ENCODE measurements around the gene AATF.
"Not testable (repeated sequence)": the region's sequence is repeated elsewhere in the genome, so short reads cannot be mapped to it uniquely, and the experiment has no call there.

Gene AATF

GRCh38 chr17:37066322-37067255, 117.8 kb downstream of the AATF start:
- no peak for FAIRE-seq
- DNase-seq (ENCODE audit: extremely low spot score, insufficient read length, low read depth) = no peak

GRCh38 chr17:37067555-37068111, 118.9 kb downstream of the AATF start:
- no peak for DNase-seq (ENCODE audit: extremely low spot score, insufficient read length, low read depth)
- FAIRE-seq = no peak

GRCh38 chr17:37068266-37068665, 119.5 kb downstream of the AATF start:
- DNase-seq (ENCODE audit: extremely low spot score, insufficient read length, low read depth) (no peak), FAIRE-seq (no peak)

- FAIRE-seq = no peak
Observed at GRCh38 chr17:37069087-37069486, 120.3 kb downstream of the AATF start.

GRCh38 chr17:37073464-37073863, 124.7 kb downstream of the AATF start:
- FAIRE-seq; DNase-seq (ENCODE audit: extremely low spot score, insufficient read length, low read depth): not testable (repeated sequence)

More at GRCh38 chr17:37069087-37069486, 120.3 kb downstream of the AATF start:
- no peak for DNase-seq (ENCODE audit: extremely low spot score, insufficient read length, low read depth)

GRCh38 chr17:37079065-37079708, 130.4 kb downstream of the AATF start:
- DNase-seq (ENCODE audit: extremely low spot score, insufficient read length, low read depth) = no peak
- no peak for FAIRE-seq

GRCh38 chr17:37079735-37080134, 131.0 kb downstream of the AATF start:
- DNase-seq (ENCODE audit: extremely low spot score, insufficient read length, low read depth) (no peak), FAIRE-seq (no peak)

- DNase-seq (ENCODE audit: extremely low spot score, insufficient read length, low read depth) (no peak), FAIRE-seq (no peak)
Observed at GRCh38 chr17:37081287-37081686, 132.5 kb downstream of the AATF start.

GRCh38 chr17:37082311-37082860, 133.6 kb downstream of the AATF start:
- FAIRE-seq (no peak), DNase-seq (ENCODE audit: extremely low spot score, insufficient read length, low read depth) (no peak)

GRCh38 chr17:37082985-37083384, 134.2 kb downstream of the AATF start:
- no peak for FAIRE-seq
- DNase-seq (ENCODE audit: extremely low spot score, insufficient read length, low read depth) = no peak

GRCh38 chr17:37083456-37083855, 134.7 kb downstream of the AATF start:
- FAIRE-seq (no peak), DNase-seq (ENCODE audit: extremely low spot score, insufficient read length, low read depth) (no peak)

- FAIRE-seq (no peak), DNase-seq (ENCODE audit: extremely low spot score, insufficient read length, low read depth) (no peak)
Observed at GRCh38 chr17:37084372-37084771, 135.6 kb downstream of the AATF start.

- DNase-seq (ENCODE audit: extremely low spot score, insufficient read length, low read depth) (no peak), FAIRE-seq (no peak)
Observed at GRCh38 chr17:37086334-37086733, 137.6 kb downstream of the AATF start.

- FAIRE-seq = no peak
Observed at GRCh38 chr17:37086948-37087347, 138.2 kb downstream of the AATF start.

GRCh38 chr17:37087683-37088082, 138.9 kb downstream of the AATF start:
- DNase-seq (ENCODE audit: extremely low spot score, insufficient read length, low read depth) (no peak), FAIRE-seq (no peak)

More at GRCh38 chr17:37086948-37087347, 138.2 kb downstream of the AATF start:
- DNase-seq (ENCODE audit: extremely low spot score, insufficient read length, low read depth) = no peak

GRCh38 chr17:37088459-37088858, 139.7 kb downstream of the AATF start:
- FAIRE-seq = no peak
- DNase-seq (ENCODE audit: extremely low spot score, insufficient read length, low read depth) = no peak

- DNase-seq (ENCODE audit: extremely low spot score, insufficient read length, low read depth) (no peak), FAIRE-seq (no peak)
Observed at GRCh38 chr17:37088913-37089312, 140.2 kb downstream of the AATF start.

- peak; percentile 8 for DNase-seq (ENCODE audit: extremely low spot score, insufficient read length, low read depth)
Observed at GRCh38 chr17:37089956-37090355, 141.2 kb downstream of the AATF start.

GRCh38 chr17:37090941-37091340, 142.2 kb downstream of the AATF start:
- no peak for DNase-seq (ENCODE audit: extremely low spot score, insufficient read length, low read depth)
- FAIRE-seq = no peak

More at GRCh38 chr17:37089956-37090355, 141.2 kb downstream of the AATF start:
- no peak for FAIRE-seq

GRCh38 chr17:37092071-37092470, 143.3 kb downstream of the AATF start:
- FAIRE-seq (no peak), DNase-seq (ENCODE audit: extremely low spot score, insufficient read length, low read depth) (no peak)

- DNase-seq (ENCODE audit: extremely low spot score, insufficient read length, low read depth) (no peak), FAIRE-seq (no peak)
Observed at GRCh38 chr17:37092701-37093100, 143.9 kb downstream of the AATF start.

All from GM18507 (cell line).